ENCODE data around the gene SPAG8.

The SPAG8 gene

DNA sequence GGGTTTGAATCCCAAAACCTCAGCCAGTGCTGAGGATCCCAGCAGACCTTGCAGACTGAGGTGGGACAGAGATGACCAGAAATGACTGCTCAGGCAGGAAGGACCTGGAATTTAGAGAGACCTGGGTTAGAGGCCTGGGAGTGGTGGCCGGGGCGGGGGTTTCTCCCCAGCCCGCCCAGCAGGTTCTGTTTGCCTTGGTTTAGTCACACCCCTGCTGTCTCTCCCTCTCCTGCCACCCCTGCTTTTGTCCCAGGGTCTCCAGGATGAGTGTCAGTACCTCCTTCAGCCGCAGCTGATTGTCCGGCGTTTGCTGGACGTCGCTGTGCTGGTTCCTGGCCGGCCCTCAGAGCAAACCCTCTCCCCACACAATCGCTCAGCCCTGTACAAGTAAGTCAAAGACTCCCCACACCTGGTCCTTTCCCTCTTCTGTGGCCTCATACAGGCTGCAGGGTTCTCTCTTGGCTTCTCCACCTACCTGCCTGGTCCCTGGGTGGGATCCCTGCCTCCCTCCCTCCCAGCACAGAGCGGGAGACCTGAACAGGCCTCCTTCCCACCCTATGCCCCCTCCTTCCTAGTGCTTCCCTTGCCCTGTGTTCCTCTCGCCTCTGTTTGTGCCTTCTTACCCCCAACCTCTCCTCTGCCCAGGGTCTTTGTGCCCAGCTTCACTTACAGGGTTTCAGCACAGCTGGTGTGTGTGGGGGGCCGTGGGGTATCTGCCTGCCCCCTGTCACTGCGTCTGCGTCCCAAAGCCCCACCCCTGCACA is 29.0 kb upstream of the SPAG8 start:
- Histone ChIP-seq H3K27ac (peak overlapping the region in 2 of 21 experiments; percentile 8 to 11), H3K4me3 (no peak overlapping the region)

DNA sequence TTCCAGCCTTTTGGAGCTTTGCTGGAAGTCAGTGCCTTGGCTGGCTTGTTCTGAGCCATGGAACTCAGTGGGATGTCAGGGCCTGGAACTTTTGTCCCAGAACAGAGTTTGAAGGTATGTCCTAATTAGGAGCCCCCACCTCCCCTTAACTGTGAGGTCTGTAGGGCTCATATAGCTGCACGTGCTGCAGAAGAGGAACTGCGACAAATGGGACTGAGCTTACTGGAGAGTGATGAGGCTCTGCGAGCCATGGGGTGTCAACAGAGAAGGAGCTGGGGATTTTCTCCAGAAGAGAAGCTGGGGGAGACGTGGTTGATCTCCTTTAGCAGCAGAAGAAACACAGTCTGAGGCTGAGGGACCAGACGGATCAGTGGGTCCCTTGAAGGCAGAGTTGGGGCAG is 27.9 kb upstream of the SPAG8 start:
- no peak overlapping the region for H3K27ac ChIP-seq

DNA sequence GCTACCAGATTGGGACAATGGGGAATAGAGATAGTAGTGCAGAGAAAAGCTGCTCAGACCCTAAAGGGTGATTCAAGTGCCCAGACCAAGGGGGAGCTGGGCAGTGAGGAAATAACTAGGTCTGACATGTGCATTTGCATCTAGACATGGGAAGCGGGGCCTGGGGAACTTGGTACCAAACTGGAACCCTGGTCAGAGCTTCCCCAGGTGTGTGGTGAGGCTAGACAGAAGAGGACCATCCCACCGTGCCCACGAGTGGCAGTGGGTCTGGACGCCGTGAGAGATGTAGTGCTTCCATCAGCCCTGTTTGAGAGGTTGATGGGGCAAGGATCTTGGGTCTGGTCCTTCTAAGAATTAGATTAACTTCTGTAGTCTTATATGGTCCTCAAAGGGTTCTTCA is 24.5 kb upstream of the SPAG8 start:
- Histone ChIP-seq H3K4me3 (no peak overlapping the region), H3K27ac (no peak overlapping the region)

More for the DNA sequence above, 27.9 kb upstream of the SPAG8 start:
- no peak overlapping the region for H3K4me3 ChIP-seq

DNA sequence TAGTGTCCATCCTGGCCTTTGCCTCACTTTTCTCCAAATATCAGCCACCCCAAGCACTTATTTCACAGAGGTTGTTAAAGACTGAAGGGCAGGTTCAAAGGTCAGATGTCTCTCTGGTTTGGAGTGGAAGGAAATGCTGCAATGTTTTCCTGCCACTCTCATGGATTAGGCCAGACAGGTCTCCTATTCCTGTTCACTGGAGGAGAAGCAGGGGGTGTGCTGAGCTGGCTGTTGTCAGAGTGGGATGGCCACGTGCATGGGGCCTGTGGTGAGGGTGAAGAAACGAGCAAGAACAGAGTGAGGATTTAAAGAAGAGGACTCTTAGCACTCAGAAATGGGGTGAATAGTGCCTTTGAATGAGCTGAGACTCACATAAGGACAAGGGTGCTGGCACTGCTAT is 23.7 kb upstream of the SPAG8 start:
- Histone ChIP-seq H3K27ac (no peak overlapping the region), H3K4me3 (no peak overlapping the region)

DNA sequence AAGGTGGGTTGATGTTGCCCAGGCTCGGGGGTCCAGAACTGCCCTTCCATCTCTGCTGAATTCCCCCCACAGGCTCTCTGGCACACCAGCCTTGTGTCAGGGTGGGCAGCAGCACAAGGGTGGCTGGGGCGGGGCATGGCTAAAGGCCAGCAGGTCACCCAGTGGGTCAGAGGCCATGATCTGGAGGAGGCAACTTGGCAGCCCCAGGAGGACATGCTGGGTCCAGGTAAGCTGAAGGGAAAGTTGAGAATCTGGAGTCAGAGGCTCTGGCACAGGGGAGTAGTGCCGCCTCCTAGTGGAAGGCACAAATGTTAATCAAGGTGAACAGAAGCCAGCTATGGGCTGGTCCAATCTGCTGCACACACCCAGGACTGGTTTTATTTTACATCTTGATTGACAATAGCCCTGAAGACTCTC is 23.2 kb upstream of the SPAG8 start:
- H3K27ac ChIP-seq = no peak overlapping the region

DNA sequence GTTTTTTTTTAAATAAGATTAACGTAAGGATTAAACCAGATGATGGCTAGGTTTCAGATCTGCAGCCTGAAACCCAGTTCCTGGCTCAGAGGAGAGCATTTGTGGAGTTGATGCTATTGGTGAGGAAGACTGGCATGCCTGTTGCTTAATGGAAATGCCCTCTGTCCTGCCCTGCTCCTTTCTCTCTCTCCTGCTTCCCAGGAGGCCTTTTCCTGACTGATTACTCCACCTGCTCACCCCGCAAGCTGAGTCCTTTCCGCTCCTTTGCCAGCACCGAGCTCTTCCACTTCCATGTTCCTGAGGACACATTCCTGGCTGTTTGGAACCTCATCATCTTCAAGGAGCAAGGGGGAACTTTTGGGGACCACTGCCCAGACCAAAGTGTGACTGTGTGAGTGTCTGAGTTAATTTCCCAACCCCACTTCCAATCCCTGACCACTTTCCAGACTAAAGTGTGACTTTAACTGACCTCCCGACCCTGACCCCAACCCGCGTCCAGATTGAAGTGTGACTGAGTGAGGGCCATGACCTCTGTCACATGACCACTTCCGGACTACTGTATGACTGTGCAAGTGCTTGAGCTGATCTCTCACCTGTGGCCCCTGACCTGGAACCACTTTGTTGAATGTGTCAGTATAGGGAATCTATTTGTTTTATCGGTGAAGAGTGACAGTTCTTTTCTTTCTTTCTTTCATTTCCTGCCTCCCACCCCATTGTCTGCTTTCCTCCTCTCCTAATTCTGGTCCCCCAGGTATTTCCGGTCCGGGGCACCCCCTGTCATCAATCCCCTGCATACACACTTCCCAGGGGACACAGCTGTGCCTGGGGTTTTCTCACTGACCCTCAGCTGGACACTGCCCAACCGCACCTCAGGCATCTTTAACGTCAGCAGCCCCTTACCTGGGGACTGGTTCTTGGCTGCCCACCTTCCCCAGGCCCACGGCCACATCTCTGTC is 22.5 kb upstream of the SPAG8 start:
- peak overlapping the region in 3 of 21 experiments; percentile 24 to 30 (median 30) for H3K27ac ChIP-seq
- no peak overlapping the region for H3K4me3 ChIP-seq

More for the DNA sequence above, 23.2 kb upstream of the SPAG8 start:
- H3K4me3 ChIP-seq = no peak overlapping the region

DNA sequence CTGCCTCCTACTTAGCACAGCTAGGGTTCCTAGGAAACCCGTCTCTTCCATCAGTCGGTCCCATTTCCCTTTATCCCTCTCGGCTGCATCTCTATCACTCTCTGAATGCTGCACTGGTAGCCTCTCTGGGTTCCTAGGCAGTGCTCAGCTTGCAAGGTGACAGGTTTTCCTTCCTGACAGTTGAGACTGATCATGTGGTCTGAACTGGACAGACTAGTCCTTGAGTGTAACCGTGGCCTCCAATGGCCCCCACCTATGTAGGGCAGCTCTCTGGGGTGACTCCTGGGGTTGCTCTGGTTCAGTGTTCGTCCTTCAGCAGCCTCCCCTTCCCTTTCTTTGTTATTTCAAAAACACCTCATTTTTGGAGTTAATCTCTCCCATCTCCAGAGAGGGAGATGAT is 20.8 kb upstream of the SPAG8 start:
- Histone ChIP-seq H3K4me3 (no peak overlapping the region), H3K27ac (peak overlapping the region in 5 of 21 experiments; percentile 32 to 66 (median 52))

DNA sequence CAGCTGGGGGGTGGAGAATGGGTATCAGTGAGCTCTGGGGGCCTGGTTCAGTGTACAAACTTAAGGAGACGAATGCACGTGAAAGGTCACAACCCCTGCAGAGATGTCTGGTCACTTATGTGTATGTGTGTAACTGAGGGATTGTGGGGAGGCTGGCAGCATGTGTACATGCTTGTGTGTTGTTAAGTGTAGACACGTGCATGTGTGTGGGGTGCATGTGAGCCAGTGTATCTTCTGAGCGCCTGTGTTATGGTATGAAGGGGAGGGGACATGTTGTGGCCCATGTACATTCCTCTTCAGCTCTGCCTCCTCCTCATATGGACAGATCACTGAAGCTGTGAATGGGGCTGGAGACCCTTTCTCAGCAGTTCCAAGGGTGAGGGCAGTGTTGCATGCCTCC is 19.0 kb upstream of the SPAG8 start:
- Histone ChIP-seq H3K4me3 (no peak overlapping the region), H3K27ac (no peak overlapping the region)

DNA sequence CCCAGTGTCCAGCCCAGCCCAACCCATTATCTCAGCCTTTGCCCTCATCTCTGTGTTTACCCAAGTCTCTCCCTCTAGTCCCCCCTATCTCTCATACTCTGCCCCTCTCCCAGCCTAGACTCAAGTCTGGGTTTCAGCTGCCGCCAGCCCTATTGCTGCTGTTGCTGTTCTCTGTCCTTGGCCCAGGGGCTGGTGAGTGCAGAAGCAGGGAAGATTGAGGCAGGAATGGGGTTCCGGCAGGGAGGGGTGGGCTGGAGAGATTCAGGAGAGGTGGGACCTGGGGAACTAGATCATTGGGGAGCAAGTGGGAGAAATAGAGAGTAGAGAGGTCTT is 17.7 kb upstream of the SPAG8 start:
- Histone ChIP-seq H3K4me3 (peak overlapping the region; percentile 50 to 76 (median 75)), H3K27ac (peak overlapping the region in 19 of 21 experiments; percentile 75 to 98 (median 91))

DNA sequence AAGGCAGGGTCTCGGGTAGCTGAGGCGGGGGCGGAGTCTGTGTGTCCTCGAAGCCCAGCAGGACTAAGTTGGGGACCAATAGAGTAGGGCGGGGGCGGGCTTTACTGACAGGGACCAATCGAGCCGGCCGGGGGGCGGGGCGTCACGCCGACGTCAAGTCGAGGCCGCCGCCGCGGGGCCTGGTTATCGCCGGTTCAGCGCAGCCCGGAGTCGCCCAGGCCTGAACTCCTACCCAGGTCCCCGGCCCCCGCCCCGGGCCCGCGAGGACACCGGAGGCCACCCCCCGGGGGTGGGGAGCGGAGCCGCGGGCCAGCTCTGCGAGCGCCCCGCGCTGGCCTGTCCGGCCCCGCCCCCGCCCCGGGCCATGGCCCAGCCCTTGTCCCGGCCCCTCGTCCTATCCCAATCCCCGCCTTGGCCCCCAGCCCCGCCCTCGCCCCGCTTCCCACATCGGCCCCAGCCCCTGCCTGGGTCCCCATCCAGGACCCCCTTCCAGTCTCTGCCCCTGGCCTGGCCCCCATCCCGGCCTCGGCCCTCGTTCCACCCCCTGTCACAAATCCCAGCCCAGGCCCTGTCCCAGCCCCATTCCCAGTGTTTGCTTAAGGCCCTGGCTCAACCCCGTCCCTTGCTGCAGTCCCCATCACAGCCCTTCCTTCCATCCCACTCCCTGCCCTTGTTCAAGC is 17.2 kb upstream of the SPAG8 start, which contains the start of gene TMEM8B:
Gene TMEM8B, plus strand, starts transcription at position 145 of the 680 bp plus-strand sequence. Its CDS starts 220 bp downstream, at position 365.
- peak within 1 kb of the TSS; percentile 50 to 76 (median 75) for H3K4me3 ChIP-seq
- H3K27ac ChIP-seq = peak within 1 kb of the TSS; percentile 75 to 98 (median 87)

DNA sequence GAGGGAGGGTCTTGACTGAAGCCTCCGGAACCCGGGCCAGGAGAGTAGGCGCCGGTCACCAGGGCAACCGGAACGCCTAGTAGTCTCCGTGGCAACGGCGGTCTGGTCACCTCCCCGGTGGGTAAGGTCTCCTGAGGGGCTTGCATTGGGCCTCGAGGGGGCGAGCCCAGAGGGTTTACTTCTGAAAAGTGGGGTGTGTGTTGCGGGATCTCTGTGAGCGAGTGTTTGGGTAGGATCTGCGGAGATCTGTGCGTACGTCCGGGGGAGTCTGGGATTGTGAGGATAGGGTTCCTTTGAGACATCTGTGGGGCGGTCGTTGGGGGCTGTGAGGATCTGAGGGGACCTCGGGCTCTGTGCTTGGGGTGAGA is 16.6 kb upstream of the SPAG8 start, which contains the start of gene FAM221B:
Gene FAM221B, minus strand, starts transcription at position 17 of the 368 bp plus-strand sequence. CDS start 2,571 bp downstream, outside the sequence.
- H3K4me3 ChIP-seq = peak within 1 kb of the TSS; percentile 50 to 76 (median 75)
- peak within 1 kb of the TSS; percentile 75 to 98 (median 87) for H3K27ac ChIP-seq

DNA sequence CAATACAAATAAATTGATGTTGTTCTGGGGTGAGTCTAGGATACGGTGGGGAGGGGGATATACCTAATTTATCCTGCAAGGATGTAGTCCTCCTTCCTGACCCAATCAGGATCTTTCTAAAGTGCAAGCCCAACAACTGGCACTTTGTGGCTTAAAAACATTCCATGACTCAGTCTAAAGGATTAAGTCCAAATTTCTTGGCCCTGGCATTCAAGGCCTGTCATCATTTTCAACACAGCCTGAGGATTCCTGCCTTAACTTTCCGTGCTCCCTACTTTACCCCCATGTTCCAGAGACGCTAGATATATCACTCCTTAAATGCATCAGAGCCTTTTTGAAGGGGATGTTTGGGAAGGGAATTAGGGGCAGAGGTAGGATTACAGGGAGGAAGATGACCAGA is 15.4 kb upstream of the SPAG8 start:
- Histone ChIP-seq H3K4me3 (no peak overlapping the region), H3K27ac (peak overlapping the region in 1 of 21 experiments; percentile 18)

DNA sequence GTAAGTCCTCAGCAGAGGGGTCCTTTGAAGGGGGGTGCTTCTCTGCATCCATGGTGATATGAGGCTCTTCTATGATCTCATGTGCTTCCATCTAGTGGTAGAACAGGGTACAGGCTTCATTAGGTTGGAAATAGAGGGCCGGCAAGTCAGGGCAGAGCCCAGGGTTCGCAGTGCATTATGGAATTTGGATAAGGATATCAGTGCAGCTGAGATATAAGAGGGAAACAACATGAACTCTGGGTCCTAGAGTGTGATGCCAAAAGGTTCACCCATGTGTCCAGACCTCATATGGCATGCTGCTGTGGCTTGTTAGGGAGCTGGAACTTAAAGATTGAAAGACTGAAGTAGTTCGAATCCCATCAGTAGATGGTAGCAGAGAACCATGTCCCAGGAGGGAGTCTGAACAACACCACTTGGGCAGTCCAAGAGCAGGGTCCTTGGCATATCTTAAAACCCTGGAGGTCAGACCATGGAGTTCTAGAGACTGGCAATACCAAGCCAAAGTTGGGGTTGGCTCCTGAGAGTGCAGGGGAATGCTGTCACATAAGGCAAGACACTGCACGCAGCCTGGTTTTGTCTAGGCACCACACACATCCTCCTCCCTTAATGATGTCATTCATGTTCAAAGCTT is 14.1 kb upstream of the SPAG8 start:
- Histone ChIP-seq H3K27ac (peak overlapping the region in 2 of 21 experiments; percentile 3 to 66), H3K4me3 (no peak overlapping the region)

DNA sequence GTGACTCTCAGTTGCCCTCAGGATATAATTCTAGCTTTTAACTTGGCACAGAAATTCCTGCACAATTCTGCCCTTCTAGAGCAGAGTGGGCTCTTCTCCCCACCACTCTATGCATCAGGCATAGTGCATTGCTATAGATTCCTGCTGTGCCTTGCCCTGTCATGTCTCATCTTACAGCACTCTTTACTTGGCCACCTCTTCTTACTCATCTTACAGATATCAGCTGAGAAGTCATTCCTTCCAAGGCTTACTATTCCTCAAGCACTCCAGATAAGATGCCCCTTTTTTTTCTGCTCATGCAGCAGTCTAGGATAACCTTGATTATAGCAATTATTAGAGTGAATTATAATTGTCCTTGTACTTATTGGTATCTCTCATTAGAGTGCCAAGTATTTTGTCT is 10.9 kb upstream of the SPAG8 start:
- H3K4me3 ChIP-seq = no peak overlapping the region
- no peak overlapping the region for H3K27ac ChIP-seq

DNA sequence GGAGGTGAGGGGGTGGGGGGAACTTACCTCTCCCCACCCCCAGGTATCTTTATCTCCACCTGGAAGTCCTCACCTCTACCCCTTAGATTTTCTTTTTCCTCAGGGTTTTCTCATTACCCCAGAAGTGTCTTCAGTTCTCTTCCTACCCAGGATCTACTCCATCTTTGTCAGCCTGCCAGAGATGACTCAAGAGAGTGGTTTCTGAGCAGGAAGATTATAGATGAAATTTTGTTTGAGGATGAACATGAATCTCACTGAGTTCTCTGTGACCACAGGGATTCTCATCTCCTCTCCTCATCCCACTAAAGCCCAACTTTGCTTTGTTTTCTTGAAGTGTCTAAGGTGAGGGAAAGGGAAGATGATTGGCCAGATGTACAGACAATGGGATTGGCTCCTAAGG is 8.0 kb upstream of the SPAG8 start:
- Histone ChIP-seq H3K27ac (no peak overlapping the region), H3K4me3 (no peak overlapping the region)

DNA sequence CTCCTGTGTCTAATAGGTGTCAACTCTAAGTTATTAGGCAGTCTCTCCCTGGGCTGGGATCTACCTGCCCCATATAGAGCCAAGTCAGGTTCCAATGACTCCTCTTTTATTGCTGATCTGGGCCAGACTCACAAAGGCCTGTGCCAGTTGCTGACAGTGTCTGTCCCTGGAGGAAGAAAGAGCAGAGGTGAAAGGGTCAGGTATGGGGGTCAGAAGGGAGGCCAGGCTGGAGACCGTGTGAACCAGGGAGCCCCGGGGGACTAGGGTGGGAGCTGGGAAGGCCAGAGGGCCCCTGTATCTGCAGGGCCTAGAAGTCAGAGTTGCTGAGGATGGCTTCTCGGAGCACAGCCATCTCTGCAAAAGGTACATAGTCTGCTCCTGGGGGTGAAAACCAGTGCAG is 6.3 kb upstream of the SPAG8 start:
- Histone ChIP-seq H3K4me3 (no peak overlapping the region), H3K27ac (no peak overlapping the region)

DNA sequence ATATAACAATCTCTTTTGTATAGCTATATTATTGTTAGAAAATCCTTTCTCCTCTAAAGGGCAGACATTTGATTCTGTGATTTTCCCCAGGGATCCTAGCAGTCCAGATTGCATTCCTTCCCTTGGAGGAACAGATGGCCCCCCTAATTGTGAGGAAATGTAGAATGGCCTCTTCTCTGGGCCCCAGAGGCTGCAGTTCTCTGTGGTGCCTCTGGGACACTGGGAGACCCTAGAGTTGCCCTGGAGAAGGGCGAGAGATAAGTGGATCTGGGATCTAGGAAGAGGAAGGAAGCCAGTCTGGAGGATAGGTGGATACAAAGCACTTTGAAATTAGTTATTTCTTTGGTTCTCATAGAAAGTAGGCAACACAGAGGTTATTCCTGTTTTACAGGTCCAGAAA is 4.6 kb upstream of the SPAG8 start:
- no peak overlapping the region for H3K27ac ChIP-seq
- no peak overlapping the region for H3K4me3 ChIP-seq

DNA sequence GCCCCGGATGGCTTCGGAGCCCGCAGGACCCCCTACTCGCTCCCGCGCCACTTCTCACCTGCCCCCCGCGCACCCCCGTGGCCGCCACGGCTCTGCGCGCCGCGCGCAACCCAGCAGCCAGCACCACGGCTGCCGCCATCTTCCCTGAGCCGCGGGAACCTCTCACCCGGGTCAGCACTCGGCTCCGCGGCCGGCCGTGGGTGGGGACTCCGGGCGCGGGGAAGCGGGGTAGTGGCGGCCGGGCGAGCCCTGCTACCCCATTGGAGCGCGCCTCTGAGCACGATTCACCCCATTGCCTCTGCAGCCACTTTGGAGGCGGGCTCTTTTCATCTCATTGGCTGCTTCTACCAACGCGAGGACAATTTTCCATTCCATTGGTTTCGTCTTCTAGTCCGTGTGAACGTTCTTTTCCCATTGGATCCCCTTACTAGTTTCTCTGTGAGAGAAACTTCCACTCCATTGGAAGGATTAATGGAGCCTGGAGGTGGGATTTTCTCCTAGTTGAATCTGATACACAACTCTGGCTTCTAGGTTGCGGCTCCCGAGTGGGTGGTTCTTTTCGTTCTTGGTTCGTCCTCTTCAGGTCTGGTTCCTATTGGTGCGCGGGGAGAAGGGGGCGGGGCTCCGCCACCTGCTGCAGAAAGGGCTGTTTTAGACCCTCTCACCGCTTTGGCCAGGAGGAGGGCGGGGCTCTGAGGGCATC is 2.9 kb upstream of the SPAG8 start, which contains the start of gene HINT2:
Gene HINT2, minus strand, starts transcription at position 202 of the 703 bp plus-strand sequence. Its CDS starts 63 bp downstream, at position 139.
- Histone ChIP-seq H3K4me3 (peak within 1 kb of the TSS; percentile 65 to 93 (median 76)), H3K27ac (peak within 1 kb of the TSS; percentile 73 to 99 (median 94))
